ENCODE data around the gene HMOX2.

DNA sequence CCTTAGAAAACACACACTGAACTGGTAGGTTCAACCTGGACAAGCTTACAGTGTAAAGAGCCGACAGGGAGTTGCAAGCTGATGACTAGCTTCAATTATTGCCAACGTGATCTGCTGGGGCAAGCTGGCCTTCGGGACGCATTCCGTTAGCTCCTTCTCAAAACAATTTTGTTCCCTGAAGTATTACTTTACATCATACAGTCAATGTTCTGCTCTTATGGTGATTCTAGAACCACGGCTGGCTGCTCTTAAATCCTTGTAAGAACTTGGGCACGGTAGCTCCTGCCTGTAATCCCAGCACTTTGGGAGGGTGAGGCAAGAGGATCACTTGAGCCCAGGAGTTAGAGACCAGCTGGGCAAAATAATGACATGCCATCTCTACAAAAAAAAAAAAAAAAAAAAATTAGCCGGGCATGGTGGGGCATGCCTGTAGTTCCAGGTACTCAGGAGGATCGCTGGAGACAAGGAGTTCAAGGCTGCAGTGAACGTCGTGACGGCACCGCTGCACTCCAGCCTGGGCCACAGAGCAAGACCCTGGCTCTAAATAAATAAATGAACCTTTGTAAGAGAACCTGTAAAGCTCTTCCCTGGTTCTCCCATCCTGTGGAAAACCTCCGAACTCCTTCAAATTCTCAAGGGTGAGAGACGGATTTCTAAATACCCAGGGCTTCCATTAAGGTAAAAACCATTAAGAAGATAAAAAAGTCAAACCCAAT, 60.4 kb downstream of the HMOX2 start:
- TF ChIP-seq CTCF (IDR thresholded peaks at IDR 0.05), result no peak
- no peak for TF ChIP-seq POLR2A (IDR thresholded peaks at IDR 0.05)
